Breast epithelium (tissue), 4 donors: ENCODE results near the gene HADHA. TPM values are rescaled to one million over a fixed set of nuclear protein-coding genes. Genes with fewer than 3 reads are reported as not detected.

Experiments used
- DNase-seq, 2 donors: peaks; one replicate each; pipeline ENCODE4 v3.0.0-alpha.2; 2019; ENCODE audit warnings: low spot score in 2 of 2
- H3K27ac ChIP-seq, 2 donors: fragments of 200-600 bp; sonication (generic) in 1 of 2; one replicate each; pipeline ENCODE4 v1.5.1; 2016 to 2019; ENCODE audit warnings: mild to moderate bottlenecking in 1 of 2
- H3K27me3 ChIP-seq, 2 donors: fragments of 200-600 bp; sonication (generic) in 1 of 2; one replicate each; pipeline versions ENCODE4 v1.5.1 to v1.6.0; 2017 to 2019; ENCODE audit warnings: control low read depth in 1 of 2, mild to moderate bottlenecking in 1 of 2
- H3K36me3 ChIP-seq: fragments of 200-600 bp; one replicate; pipeline ENCODE4 v1.5.1; 2019
- H3K4me1 ChIP-seq, 2 donors: fragments of 200-600 bp; sonication (generic); one replicate each; pipeline ENCODE4 v1.5.1; 2016 to 2019; ENCODE audit warnings: control low read depth in 1 of 2
- H3K4me3 ChIP-seq, 3 donors: fragments of 200-600 bp; sonication (generic); 1 replicate in 2 of 3; 2 replicates in 1 of 3; pipeline ENCODE4 v1.5.1; 2016 to 2019; ENCODE audit warnings: mild to moderate bottlenecking in 3 of 3, moderate library complexity in 2 of 3
- H3K9me3 ChIP-seq, 2 donors: fragments of 200-600 bp; sonication (generic) in 1 of 2; one replicate each; pipeline ENCODE4 v1.5.1; 2016 to 2019; ENCODE audit warnings: control low read depth in 1 of 2
- POLR2A ChIP-seq: fragments of 450-650 bp; IDR thresholded peaks from one replicate; pipeline ENCODE4 v1.6.1; 2016; ENCODE audit warnings: antibody characterized with exemption, mild to moderate bottlenecking, moderate library complexity
- POLR2AphosphoS5 ChIP-seq, 3 donors: sonication (generic); formaldehyde crosslinking; IDR thresholded peaks; one replicate each; pipeline ENCODE4 v1.6.1; 2017; ENCODE audit warnings: antibody characterized with exemption in 3 of 3
- intact Hi-C: fragments of 100-400 bp; cut with DNase I; formaldehyde crosslinking; loops from one replicate; pipeline ENCODE4 v1.15.1; 2023; ENCODE audit warnings: low total_unique reads
- total RNA-seq, 3 donors: library from RNA; depleted of rRNA; stranded (reverse); fragments of >200 nt; gene quantifications; one replicate each; pipeline ENCODE4 v1.1.0, GENCODE V29; 2016
- TF ChIP-seq, protein P1 (sequence below), 3 donors: fragments of 450-650 bp; IDR thresholded peaks; one replicate each; pipeline ENCODE4 v1.5.1; 2016 to 2017; ENCODE audit warnings: antibody characterized with exemption in 3 of 3, mild to moderate bottlenecking in 3 of 3, moderate library complexity in 3 of 3

Gene HADHA
- total RNA-seq, 3 donors from 2014 or later: 139 to 156 (median 141) TPM

GRCh38 chr2:26195040-26195984 is 49.1 kb downstream of the HADHA start:
- no peaks in the 10 kb centered on the region for H3K36me3 ChIP-seq
- no peak for TF ChIP-seq POLR2A
- TF ChIP-seq, protein P1, sequence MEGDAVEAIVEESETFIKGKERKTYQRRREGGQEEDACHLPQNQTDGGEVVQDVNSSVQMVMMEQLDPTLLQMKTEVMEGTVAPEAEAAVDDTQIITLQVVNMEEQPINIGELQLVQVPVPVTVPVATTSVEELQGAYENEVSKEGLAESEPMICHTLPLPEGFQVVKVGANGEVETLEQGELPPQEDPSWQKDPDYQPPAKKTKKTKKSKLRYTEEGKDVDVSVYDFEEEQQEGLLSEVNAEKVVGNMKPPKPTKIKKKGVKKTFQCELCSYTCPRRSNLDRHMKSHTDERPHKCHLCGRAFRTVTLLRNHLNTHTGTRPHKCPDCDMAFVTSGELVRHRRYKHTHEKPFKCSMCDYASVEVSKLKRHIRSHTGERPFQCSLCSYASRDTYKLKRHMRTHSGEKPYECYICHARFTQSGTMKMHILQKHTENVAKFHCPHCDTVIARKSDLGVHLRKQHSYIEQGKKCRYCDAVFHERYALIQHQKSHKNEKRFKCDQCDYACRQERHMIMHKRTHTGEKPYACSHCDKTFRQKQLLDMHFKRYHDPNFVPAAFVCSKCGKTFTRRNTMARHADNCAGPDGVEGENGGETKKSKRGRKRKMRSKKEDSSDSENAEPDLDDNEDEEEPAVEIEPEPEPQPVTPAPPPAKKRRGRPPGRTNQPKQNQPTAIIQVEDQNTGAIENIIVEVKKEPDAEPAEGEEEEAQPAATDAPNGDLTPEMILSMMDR (IDR thresholded peaks at IDR 0.05): no peak
- TF ChIP-seq POLR2AphosphoS5 (IDR thresholded peaks at IDR 0.05): no peak
- H3K4me3 ChIP-seq: no peak overlapping the region
- H3K9me3 ChIP-seq: no peaks in the 10 kb centered on the region
- no peak for DNase-seq
- no peaks in the 10 kb centered on the region for H3K4me1 ChIP-seq
- H3K27me3 ChIP-seq: no peaks in the 10 kb centered on the region
- H3K27ac ChIP-seq: no peak overlapping the region
- intact Hi-C loops: no loop called here

GRCh38 chr2:26193578-26194231 is 50.7 kb downstream of the HADHA start:
- Histone ChIP-seq H3K27me3 (no peaks in the 10 kb centered on the region), H3K36me3 (no peaks in the 10 kb centered on the region), H3K27ac (no peak overlapping the region), H3K4me3 (no peak overlapping the region), H3K4me1 (no peaks in the 10 kb centered on the region), H3K9me3 (no peaks in the 10 kb centered on the region)
- no peak for TF ChIP-seq POLR2AphosphoS5 (IDR thresholded peaks at IDR 0.05)
- TF ChIP-seq, protein P1 (IDR thresholded peaks at IDR 0.05): no peak
- TF ChIP-seq POLR2A: no peak
- intact Hi-C loops: no loop called here
- no peak for DNase-seq

- Histone ChIP-seq H3K9me3 (no peaks in the 10 kb centered on the region), H3K4me1 (no peaks in the 10 kb centered on the region), H3K36me3 (no peaks in the 10 kb centered on the region), H3K4me3 (no peak overlapping the region), H3K27ac (no peak overlapping the region), H3K27me3 (no peaks in the 10 kb centered on the region)
- DNase-seq: no peak
- intact Hi-C loops: no loop called here
- TF ChIP-seq POLR2A (no peak), POLR2AphosphoS5 (IDR thresholded peaks at IDR 0.05) (no peak)
- TF ChIP-seq, protein P1 (IDR thresholded peaks at IDR 0.05): no peak
Observed at GRCh38 chr2:26191316-26192159, 52.9 kb downstream of the HADHA start.

DNA sequence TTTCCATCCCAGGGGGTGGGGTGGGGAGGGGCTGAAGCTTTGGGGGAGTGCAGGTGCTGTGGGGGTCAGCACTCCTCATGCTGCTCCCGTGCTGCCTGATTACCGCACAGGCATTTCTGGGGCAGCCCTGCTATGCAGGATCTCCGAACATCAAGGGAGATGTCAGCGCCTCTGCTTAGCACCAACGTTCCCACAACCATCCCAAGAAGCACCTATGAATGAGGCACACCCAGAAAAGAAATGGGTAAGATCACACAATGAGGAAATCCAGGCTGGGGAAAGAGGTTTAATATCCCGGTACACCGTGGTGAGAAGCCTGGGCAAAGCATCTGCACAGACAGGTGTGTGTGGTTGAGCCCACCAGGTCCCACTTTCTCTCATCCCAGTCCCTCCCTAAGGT is 54.1 kb downstream of the HADHA start:
- intact Hi-C loops: no loop called here
- Histone ChIP-seq H3K36me3 (no peaks in the 10 kb centered on the region), H3K4me1 (no peaks in the 10 kb centered on the region), H3K27ac (no peak overlapping the region), H3K4me3 (no peak overlapping the region), H3K9me3 (no peaks in the 10 kb centered on the region), H3K27me3 (no peaks in the 10 kb centered on the region)
- TF ChIP-seq POLR2A: no peak
- TF ChIP-seq, protein P1 (IDR thresholded peaks at IDR 0.05): no peak
- no peak for TF ChIP-seq POLR2AphosphoS5 (IDR thresholded peaks at IDR 0.05)
- no peak for DNase-seq
